H1 (cell line): ENCODE results near the gene PDE6B.
A peak's percentile ranks its signal among the peaks of the same experiment; 100 is the strongest.

Experiments
- CEBPB ChIP-seq: IDR thresholded peaks from 2 replicates; pipeline ENCODE4 v1.6.1; 2012; ENCODE audit warnings: low read depth, low read length
- EZH2 ChIP-seq: fragments of 200-600 bp; sonication (generic); IDR thresholded peaks from 2 replicates; pipeline ENCODE4 v1.7.1; 2012; ENCODE audit warnings: low read depth, mild to moderate bottlenecking, moderate library complexity, low read length, inconsistent platforms; ENCODE audit not compliant: severe bottlenecking
- GTF2F1 ChIP-seq: IDR thresholded peaks from 2 replicates; pipeline ENCODE4 v1.6.1; 2012; ENCODE audit warnings: low read depth, low read length, improper control_type of control experiment, borderline replicate concordance
- JUN ChIP-seq: IDR thresholded peaks from 2 replicates; pipeline ENCODE4 v1.6.1; 2011; ENCODE audit warnings: low read depth, mild to moderate bottlenecking, improper control_type of control experiment, low read length
- JUND ChIP-seq: IDR thresholded peaks from 2 replicates; pipeline ENCODE4 v1.6.1; 2011; ENCODE audit warnings: mild to moderate bottlenecking, improper control_type of control experiment, low read length
- POLR2A ChIP-seq, 2 experiments: IDR thresholded peaks; 1 replicate in 1 of 2; 2 replicates in 1 of 2; pipeline ENCODE4 v1.6.1; 2011; ENCODE audit warnings: low read depth in 2 of 2, low read length in 2 of 2, mild to moderate bottlenecking in 2 of 2; ENCODE audit errors: control extremely low read depth in 1 of 2
- POLR2AphosphoS5 ChIP-seq: IDR thresholded peaks from 2 replicates; pipeline ENCODE4 v1.6.1; 2011; ENCODE audit warnings: low read depth, low read length
- RFX5 ChIP-seq: IDR thresholded peaks from 2 replicates; pipeline ENCODE4 v1.6.1; 2011; ENCODE audit warnings: low read depth, low read length, improper control_type of control experiment, borderline replicate concordance
- SRF ChIP-seq: IDR thresholded peaks from 2 replicates; pipeline ENCODE4 v1.6.1; 2011; ENCODE audit warnings: mild to moderate bottlenecking, low read depth, low read length, moderate library complexity
- TAF1 ChIP-seq: IDR thresholded peaks from 2 replicates; pipeline ENCODE4 v1.6.1; 2011; ENCODE audit warnings: mild to moderate bottlenecking, low read depth, low read length
- TF ChIP-seq, protein P1 (sequence below), 3 experiments: IDR thresholded peaks; 1 replicate in 2 of 3; 2 replicates in 1 of 3; pipeline versions ENCODE4 v1.5.1 to v1.6.1; 2011; ENCODE audit warnings: low read length in 3 of 3, mild to moderate bottlenecking in 3 of 3, inconsistent platforms in 2 of 3, low read depth in 1 of 3, moderate library complexity in 1 of 3; ENCODE audit not compliant: insufficient read depth in 1 of 3; ENCODE audit errors: control extremely low read depth in 1 of 3
- TF ChIP-seq, protein P2 (sequence below): IDR thresholded peaks from 2 replicates; pipeline ENCODE4 v1.6.1; 2012; ENCODE audit warnings: low read length, inconsistent platforms
- TF ChIP-seq, protein P3 (sequence below): IDR thresholded peaks from 2 replicates; pipeline ENCODE4 v1.6.1; 2011; ENCODE audit warnings: low read length, improper control_type of control experiment

DNA sequence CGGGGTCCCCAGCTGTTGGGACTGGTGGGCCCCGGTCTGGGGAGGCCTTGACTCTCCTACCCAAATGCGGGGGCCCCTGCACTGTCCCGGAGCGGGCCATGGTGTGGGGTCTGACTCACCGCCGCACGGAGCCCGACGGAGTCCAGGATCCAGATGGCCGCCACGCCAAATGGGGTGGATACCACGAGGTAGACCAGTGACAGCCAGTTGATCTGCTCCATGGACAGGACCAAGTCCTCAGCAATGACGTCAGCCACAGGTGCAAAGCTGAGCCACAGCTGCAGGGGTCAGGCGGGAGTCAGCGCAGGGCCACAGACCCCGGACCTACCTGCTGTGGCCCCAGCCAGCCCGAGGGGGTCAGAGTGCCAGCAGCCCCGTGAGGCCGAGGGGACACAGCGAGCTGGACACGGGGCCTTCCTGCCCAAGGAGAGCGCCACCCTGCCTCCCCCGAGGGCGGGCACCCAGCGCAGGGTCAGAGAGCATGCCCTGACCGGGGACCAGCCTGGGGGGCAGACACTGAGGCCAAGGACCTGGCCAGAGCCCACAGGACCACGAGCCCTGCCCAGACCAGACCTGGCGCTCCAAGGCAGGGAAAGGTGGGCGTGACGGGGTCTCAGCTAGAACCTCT is 61.2 kb downstream of the PDE6B start:
- TF ChIP-seq, protein P1, sequence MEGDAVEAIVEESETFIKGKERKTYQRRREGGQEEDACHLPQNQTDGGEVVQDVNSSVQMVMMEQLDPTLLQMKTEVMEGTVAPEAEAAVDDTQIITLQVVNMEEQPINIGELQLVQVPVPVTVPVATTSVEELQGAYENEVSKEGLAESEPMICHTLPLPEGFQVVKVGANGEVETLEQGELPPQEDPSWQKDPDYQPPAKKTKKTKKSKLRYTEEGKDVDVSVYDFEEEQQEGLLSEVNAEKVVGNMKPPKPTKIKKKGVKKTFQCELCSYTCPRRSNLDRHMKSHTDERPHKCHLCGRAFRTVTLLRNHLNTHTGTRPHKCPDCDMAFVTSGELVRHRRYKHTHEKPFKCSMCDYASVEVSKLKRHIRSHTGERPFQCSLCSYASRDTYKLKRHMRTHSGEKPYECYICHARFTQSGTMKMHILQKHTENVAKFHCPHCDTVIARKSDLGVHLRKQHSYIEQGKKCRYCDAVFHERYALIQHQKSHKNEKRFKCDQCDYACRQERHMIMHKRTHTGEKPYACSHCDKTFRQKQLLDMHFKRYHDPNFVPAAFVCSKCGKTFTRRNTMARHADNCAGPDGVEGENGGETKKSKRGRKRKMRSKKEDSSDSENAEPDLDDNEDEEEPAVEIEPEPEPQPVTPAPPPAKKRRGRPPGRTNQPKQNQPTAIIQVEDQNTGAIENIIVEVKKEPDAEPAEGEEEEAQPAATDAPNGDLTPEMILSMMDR (IDR thresholded peaks at IDR 0.05; ENCODE audit: control extremely low read depth in 1 of 3, insufficient read depth in 1 of 3, low read depth in 1 of 3, low read length in 3 of 3) = peak in 1 of 3 experiments; percentile 8; a peak in 1 of 4 replicates
- TF ChIP-seq JUN (no peak), EZH2 (no peak), GTF2F1 (no peak), RFX5 (no peak), POLR2A (IDR thresholded peaks at IDR 0.05; ENCODE audit: control extremely low read depth in 1 of 2, low read depth in 2 of 2, low read length in 2 of 2) (no peak), JUND (no peak), SRF (no peak), TAF1 (no peak), CEBPB (no peak), POLR2AphosphoS5 (no peak)
- TF ChIP-seq, protein P2, sequence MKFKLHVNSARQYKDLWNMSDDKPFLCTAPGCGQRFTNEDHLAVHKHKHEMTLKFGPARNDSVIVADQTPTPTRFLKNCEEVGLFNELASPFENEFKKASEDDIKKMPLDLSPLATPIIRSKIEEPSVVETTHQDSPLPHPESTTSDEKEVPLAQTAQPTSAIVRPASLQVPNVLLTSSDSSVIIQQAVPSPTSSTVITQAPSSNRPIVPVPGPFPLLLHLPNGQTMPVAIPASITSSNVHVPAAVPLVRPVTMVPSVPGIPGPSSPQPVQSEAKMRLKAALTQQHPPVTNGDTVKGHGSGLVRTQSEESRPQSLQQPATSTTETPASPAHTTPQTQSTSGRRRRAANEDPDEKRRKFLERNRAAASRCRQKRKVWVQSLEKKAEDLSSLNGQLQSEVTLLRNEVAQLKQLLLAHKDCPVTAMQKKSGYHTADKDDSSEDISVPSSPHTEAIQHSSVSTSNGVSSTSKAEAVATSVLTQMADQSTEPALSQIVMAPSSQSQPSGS = no peak
- TF ChIP-seq, protein P3, sequence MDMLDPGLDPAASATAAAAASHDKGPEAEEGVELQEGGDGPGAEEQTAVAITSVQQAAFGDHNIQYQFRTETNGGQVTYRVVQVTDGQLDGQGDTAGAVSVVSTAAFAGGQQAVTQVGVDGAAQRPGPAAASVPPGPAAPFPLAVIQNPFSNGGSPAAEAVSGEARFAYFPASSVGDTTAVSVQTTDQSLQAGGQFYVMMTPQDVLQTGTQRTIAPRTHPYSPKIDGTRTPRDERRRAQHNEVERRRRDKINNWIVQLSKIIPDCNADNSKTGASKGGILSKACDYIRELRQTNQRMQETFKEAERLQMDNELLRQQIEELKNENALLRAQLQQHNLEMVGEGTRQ = no peak
